Smooth muscle cell of the umbilical artery (primary cell): ENCODE data around the gene ZNF726. TPM values are rescaled to one million over a fixed set of nuclear protein-coding genes. Genes with fewer than 3 reads are reported as not detected.

Experiments used
- total RNA-seq: library from RNA; depleted of rRNA; stranded (reverse); fragments of >200 nt; gene quantifications from 2 replicates; pipeline ENCODE4 v1.2.3, GENCODE V29; 2014

The ZNF726 gene
- total RNA-seq, result 1.2 and 2.1 TPM in 2 replicates

GRCh38 chr19:23914402-23915286 is at the start of gene ZNF726:
TSS of gene ZNF726 (plus strand) at chr19:23914886. CDS start at chr19:23914995, 109 bp downstream.

Other genes with a start within 250 kb of the ZNF726 start
- 6.2 and 9.3 TPM in 2 replicates for gene ZNF675, start 227.7 kb upstream of the ZNF726 start, total RNA-seq
- gene ZNF681, start 156.0 kb upstream of the ZNF726 start, total RNA-seq, result 0.59 and 0.60 TPM in 2 replicates
- gene ZNF254, start 172.3 kb downstream of the ZNF726 start, total RNA-seq, result 13.4 and 13.9 TPM in 2 replicates